ENCODE results near the gene NOL12.
"Not testable (repeated sequence)": the region's sequence is repeated elsewhere in the genome, so short reads cannot be mapped to it uniquely, and the experiment has no call there.

Gene NOL12

DNA sequence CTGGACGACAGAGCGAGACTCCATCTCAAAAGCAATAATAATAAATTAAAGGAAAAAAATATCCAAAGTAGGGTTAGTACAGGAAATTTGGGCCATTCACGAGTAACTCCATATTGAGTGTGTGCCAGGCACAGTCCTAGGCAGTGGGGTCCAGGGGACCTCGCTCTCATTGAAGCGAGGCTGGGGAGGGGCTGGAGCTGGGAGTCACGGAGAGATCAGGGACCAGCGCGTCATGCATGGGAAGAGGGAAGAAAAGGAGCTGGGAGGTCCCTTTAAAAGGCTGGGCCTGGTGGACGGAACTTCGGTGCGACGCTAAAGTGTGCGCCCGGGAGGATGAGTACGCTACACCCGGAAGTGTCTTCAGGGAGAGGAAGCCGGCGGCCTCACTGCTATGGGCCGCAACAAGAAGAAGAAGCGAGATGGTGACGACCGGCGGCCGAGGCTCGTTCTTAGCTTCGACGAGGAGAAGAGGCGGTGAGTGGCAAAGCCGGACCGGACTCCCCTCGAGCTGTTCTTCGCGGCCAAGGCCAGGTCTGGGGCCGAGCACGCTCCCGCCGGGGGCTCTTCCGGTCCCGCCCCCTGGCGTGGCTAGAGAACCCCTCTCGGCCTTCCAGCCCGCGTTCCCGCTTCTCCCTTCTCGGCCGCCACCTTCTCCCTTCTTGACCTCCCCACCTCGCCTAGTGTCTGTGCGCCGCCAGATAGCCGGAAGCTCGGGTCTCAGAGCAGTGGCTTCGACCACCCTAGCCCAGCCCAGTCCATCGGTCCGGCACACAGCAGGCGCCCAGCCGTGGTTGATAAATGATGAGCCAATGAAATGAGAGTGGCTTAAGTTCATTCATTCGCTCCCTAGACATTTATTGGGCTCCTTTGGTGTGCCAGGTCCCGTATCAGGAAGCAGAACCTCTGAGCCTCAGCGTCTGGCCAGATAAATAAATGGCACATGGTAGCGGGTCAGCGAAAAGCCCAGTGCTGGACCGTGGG is at the start of gene NOL12:
TSS of gene NOL12 (plus strand) at position 342 of the 981 bp plus-strand sequence. CDS start at position 392, 50 bp downstream.
- intact Hi-C loops (cut with DNase I), result loop anchor here (5.0 kb wide), 1 partner anchor 44 kb away; no protein-coding TSS in a partner anchor
- DNase-seq, result peak; percentile 74 to 97 (median 80)

DNA sequence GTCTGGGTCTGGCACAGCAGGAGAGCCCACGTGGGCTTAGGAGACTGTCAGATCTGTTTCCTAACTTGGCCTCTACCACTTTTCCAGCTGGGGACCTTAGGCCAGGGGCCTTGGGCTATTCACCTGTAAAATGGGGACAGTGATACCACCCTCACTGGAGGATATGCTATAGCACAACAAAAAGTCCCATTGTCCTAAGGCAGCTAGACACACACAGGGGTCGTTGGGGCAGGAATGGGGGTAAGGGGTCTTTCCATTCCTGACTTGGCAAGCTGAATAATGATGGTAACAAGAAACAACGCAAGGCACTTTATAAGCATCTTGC is 49.2 kb upstream of the NOL12 start:
- no peak for DNase-seq
- intact Hi-C loops (cut with DNase I), result no loop called here

DNA sequence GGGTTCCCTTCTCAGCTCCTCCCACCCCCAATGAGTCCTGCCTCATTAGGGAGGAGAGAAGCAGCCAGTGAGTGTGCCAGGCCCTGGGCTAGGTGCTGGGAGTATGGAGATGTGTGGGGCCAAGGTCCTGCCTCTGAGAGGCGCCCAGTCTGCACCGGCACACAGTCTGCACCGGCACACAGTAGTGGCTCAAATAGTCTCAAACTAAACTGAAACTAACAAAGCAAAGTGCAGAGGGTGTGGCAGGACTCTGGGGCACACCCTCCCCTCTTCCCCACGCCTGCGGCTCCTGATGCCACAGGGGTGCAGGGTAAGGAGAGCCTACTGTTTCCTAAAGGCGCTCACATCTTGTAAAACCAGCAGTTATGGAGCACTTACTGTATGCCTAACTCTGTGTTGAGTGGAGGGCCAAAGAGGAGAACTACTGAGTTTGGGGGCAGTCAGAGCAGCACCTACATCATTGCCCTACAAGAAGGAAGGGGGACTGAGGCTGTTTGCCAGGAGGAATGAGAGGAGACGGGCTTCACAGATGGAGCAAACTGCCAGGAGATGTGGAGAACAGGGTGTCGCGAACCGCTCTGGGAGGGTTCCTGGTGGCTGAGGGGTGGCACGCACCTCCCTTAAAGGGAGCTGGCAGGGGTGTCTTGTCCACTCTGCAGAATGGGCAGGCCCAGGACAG is 47.6 kb upstream of the NOL12 start:
- DNase-seq, result no peak
- intact Hi-C loops (cut with DNase I), result no loop called here

DNA sequence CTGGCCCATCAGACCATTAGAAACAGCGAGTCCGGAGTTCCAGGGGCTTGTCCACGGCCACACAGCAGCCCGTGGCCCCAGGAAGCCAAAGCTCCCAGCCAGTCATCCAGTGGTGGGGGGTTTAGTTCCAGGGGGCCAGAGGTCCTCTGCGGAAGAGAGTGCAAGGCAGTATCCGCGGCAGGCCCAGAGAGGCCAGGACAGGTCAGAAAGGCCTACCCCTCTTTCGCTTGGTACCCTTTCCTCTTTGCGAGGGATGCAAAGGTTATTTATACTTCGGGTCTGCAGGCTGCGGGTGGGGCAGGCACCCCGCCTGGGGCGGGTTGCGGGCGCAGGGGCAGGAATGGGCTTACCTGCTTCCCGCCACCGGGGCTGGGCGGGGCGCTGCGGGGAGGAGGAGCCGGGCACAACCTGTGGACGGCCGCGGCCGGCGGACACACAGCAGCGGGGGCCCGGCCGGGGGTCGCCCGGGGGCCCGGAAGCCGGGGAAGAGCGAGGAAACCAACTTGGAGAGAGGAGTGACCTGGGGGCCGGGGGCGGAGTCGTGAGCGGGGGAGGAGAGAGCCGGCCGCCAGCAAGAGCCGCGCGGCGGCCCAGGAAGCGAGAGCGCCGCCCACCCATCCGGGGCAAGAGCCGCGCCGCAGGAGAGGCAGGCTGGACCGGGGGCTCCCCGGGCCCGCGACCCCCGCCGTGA is 46.9 kb upstream of the NOL12 start, which contains the start of gene SH3BP1:
TSS of gene SH3BP1 (plus strand) at position 600 of the 691 bp plus-strand sequence. CDS start 119 bp downstream, outside the sequence.
- no peak for DNase-seq
- intact Hi-C loops (cut with DNase I), result no loop called here

DNA sequence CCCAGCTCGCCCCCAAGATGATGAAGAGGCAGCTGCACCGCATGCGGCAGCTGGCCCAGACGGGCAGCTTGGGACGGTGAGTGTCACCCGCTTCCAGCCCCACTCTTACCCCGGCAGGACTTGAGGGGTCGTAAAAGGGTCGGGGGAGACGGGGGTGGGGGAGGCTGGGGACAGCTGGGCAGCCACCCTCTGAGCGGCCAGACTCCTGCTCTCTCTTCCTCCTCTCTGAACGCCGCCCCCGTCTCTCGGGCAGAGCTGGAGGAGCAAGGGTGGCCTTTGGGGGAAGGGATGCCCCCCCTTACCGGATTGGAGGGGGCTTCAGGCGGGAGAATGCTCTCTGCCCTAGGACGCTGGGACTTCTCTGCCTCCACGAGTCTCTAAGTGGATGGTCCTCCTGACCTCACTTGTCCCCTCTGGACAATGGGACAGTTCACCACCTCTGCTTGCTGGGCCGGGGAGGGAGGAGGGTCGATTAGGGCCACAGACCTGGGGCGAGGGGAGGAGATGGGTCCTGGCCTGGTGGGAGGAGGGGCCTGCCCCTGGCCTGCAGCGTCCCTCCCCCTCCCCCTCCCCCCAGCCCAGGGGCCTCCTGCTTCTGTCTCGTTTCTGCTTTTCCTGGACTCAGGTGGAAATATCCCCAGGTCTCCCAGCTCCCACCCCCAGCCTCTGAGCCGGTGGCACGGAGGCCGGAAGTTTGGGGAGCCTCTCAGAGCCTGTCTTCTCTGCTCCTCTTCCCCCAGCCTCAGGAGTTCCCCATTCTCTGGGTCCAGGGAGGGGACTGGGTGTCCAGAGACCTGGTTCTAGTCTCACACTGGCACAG is 46.2 kb upstream of the NOL12 start:
- DNase-seq, result no peak
- intact Hi-C loops (cut with DNase I), result loop anchor here (5.0 to 10.0 kb wide), 2 partner anchors 47 to 95 kb away; partner anchors contain the start of gene NOL12

- intact Hi-C loops (cut with DNase I), result loop anchor here (5.0 to 10.0 kb wide), 2 partner anchors 46 to 94 kb away; partner anchors contain the start of gene NOL12
- DNase-seq, result no peak
Measured at GRCh38 chr22:37640591-37641560, 45.3 kb upstream of the NOL12 start.

- intact Hi-C loops (cut with DNase I), result loop anchor here (5.0 to 10.0 kb wide), 2 partner anchors 46 to 93 kb away; partner anchors contain the start of gene NOL12
- no peak for DNase-seq
Measured at GRCh38 chr22:37641561-37641949, 44.6 kb upstream of the NOL12 start.

- intact Hi-C loops (cut with DNase I), result loop anchor here (5.0 to 10.0 kb wide), 2 partner anchors 44 to 91 kb away; partner anchors contain the start of gene NOL12
- peak; percentile 74 to 98 (median 92) for DNase-seq
Measured at GRCh38 chr22:37643225-37643847, 42.8 kb upstream of the NOL12 start.

- intact Hi-C loops (cut with DNase I), result loop anchor here (10.0 kb wide), 1 partner anchor 87 kb away; no protein-coding TSS in a partner anchor
- no peak for DNase-seq
Measured at GRCh38 chr22:37647317-37647716, 38.8 kb upstream of the NOL12 start.

DNA sequence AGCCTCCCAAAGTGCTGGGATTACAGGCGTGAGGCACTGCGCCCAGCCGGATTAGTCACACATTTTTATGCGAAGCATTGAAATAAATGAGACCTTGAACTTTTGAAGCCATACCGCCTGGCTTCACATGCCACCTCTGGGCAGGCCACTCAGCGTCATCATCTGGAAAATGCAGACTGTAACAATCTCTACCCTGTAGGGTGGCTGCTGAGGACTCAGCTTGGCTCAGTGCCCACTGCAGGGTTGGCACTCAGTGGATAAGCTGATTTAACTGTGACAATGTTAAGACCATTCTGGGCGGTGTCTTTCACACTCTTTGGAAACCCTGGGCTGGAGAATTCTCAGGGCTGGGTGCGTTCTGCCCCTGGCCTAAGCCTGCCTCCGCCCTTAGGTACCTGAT is 38.2 kb upstream of the NOL12 start:
- intact Hi-C loops (cut with DNase I), result loop anchor here (10.0 kb wide), 1 partner anchor 87 kb away; no protein-coding TSS in a partner anchor
- DNase-seq, result no peak

- intact Hi-C loops (cut with DNase I), result no loop called here
Measured at GRCh38 chr22:37650463-37651136, 35.5 kb upstream of the NOL12 start.

GRCh38 chr22:37654563-37655251 is 31.4 kb upstream of the NOL12 start:
- intact Hi-C loops (cut with DNase I), result no loop called here
- no peak for DNase-seq

More at GRCh38 chr22:37650463-37651136, 35.5 kb upstream of the NOL12 start:
- no peak for DNase-seq

- intact Hi-C loops (cut with DNase I), result no loop called here
- DNase-seq, result no peak
Measured at GRCh38 chr22:37655252-37655563, 30.9 kb upstream of the NOL12 start.

GRCh38 chr22:37656583-37656982 is 29.6 kb upstream of the NOL12 start:
- DNase-seq; intact Hi-C loops (cut with DNase I): not testable (repeated sequence)

DNA sequence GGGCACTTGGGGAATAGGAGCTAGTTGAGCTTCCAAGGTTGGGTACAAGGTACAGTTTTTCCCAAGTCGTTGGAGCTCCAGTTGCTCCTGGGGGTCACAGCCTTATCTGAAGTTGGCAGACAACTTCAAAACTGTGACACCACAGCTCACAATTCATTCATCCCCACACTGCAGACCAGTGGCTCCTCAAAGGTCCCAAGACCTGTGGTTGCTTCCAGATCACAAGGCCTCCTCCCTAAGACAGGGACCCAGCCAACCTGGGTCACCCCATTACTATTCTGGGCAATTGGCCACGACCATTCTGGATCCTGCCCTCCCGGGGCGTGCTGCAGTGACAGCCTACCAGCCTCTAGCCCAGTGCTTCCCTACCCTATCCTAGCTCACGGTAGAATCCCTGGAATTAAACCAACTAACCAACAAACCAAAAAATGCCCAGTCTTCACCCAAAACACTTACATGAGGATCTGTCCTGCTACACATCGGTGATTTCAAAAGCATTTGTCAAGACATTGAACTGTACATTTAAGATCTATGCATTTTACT is 28.5 kb upstream of the NOL12 start:
- intact Hi-C loops (cut with DNase I), result no loop called here
- DNase-seq, result no peak

Data from posterior cingulate gyrus (tissue), 11 donors.